Activated CD8-positive, alpha-beta memory T cell treated with anti-CD3 and anti-CD28 coated beads for 1 hour (primary cell): Measurements from ENCODE around the gene FAIM2.

Source experiments
- DNase-seq, 2 donors: peaks; one replicate each; pipeline ENCODE4 v3.0.0-alpha.2; 2020; ENCODE audit warnings: low read depth in 1 of 2; ENCODE audit errors: extremely low read depth in 1 of 2

FAIM2 gene

DNA sequence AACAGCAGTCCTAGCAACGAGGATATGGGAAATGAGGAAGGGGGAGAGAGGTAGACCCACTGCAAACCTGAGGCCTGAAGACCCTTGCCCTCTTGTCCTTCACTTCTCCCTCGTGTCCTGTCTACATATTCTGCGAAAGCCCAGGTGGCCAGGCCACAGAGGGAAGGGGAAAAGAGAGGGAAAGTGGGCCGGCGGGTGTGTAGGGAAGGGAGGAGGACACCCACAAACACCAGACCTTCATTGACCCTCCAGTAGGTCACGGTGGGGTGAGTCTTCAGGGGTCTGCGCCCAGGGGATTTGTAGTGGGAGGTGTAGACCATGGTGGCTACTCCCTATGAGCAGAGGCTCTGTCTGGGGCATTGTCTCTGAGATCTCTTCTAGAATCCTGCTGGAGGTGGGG lies 3.8 kb downstream of the FAIM2 start:
- DNase-seq: no peak

DNA sequence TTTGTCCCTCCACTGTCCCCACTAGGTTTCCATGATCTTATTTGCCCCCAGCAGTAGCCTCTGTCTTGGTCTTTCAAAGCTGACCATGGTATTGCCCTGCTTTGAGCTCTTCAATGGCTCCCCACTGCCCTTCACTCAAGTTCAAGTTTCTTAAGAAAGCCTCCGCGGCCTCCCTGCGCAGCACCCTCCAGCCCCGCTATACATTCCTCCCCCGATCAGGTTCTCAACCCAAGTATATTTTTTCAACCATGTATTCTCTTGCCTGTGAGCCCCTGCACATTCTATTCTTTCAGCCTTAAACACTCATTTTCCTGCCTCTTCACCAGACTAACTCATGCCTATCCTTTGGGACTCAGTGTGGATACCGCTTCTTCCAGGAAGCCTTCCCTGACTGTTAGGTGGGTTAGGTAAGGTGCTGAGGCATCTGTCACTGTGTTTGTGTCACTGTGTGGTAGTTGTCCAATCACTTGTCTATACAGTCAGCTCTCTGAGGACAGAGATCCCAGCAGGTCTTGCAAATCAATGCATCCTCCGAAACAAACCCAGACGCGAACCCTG lies 4.3 kb downstream of the FAIM2 start:
- DNase-seq: no peak

- no peak for DNase-seq
These were observed 6.4 kb downstream of the FAIM2 start for GRCh38 chr12:49897276-49897675.

- DNase-seq: no peak
These were observed 7.9 kb downstream of the FAIM2 start for GRCh38 chr12:49895773-49896172.

- no peak for DNase-seq
These were observed 8.9 kb downstream of the FAIM2 start for GRCh38 chr12:49894751-49895148.

GRCh38 chr12:49893753-49894750 lies 9.6 kb downstream of the FAIM2 start:
- DNase-seq: no peak

- DNase-seq: no peak
These were observed 10.9 kb downstream of the FAIM2 start for GRCh38 chr12:49892732-49893317.

- no peak for DNase-seq
These were observed 11.5 kb downstream of the FAIM2 start for GRCh38 chr12:49892084-49892731.

- no peak for DNase-seq
These were observed 12.2 kb downstream of the FAIM2 start for GRCh38 chr12:49891476-49891875.

- no peak for DNase-seq
These were observed 12.7 kb downstream of the FAIM2 start for GRCh38 chr12:49891012-49891411.

- DNase-seq: no peak
These were observed 13.6 kb downstream of the FAIM2 start for GRCh38 chr12:49890096-49890461.

- no peak for DNase-seq
These were observed 14.2 kb downstream of the FAIM2 start for GRCh38 chr12:49889361-49890095.

DNA sequence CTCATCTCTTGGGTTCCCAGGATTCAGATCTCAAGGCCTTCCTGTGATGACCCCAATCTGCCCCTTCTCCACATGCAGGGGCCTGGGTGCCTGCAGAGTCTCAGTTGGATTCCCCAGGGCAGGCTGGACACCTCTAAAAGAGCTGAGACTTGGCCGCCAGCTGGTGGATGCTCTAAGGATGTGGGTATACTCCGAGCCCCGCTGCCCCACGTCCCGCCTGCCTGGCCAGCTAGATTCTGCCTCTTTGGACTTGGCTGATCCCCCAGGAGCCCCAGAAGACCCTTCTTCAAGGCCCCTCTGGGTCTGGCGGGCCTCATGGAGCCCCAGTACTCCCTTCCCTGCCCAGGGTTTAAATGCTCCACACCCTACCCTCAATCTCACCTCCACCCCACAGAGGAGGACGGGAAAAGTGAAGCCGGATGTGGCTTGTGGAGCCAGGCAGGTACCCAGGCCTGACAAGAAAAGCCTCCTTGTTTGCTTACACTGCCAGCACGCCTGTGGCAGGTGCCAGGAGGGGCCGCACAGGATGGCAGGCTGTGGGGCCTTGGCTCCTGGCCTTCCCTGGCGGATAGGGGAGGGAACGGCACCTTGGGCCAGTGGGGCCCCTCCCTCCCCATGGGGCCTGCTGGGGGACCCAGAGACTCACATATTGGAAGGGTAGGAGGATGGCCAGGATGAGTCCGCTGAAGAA lies 15.1 kb downstream of the FAIM2 start:
- no peak for DNase-seq

- DNase-seq: no peak
These were observed 15.9 kb downstream of the FAIM2 start for GRCh38 chr12:49887536-49888401.

- DNase-seq: no peak
These were observed 16.6 kb downstream of the FAIM2 start for GRCh38 chr12:49887091-49887490.

DNA sequence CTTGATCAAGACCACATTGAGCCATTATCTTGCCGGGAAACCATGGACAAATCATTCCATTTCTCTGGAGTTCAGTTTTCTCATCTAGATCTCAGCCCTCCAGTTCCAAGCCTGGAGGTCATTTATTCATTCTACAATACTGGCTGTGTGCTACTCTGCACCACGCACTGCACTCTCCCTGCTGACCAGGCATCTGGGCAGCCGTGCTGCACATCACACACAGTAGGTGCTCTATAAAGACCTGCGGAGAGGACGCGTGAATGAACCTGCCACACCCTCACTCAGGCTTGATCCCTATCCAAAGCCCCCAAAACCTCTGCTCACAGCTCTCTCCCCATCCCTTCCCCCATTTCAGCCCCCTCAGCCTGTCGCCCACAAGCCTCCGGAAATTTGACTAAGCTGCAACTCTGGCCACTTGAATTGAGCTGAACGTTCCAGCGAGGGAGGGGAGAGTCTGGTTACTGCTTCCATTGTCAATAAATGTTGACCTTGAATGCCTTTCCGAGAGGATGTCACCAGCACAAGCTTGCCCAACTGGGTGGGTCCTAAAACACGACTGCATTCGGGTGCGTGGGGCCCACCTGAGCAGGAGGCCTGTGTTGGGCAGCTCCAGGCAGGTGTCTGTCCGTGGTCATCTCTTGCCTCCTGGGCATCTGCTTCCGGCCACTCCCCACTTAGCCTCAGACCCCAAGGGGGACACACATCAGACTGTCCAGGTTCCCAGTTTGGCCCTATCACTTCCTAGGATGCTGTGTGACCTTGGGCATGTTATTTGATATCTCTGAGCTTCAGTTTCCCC lies 17.8 kb downstream of the FAIM2 start:
- DNase-seq: no peak

DNA sequence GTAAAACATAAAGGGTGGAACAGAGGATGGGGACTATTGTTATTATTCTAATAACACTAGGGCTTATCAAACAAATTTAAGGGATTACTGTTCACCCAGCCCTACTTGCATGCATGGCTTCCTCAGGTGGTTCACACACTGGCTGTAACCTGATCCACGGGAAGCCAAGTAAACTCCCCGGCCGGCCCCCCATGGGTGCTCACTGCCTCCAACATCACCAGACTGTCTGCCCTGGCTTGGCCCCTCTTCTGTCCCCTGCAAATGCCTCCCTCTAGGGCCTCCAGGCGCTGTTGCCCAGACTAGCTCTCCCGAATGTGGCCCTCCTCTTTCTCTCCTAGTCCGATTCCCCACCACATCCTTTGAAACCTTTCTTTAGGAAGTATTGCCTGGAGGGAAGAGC lies 18.6 kb downstream of the FAIM2 start:
- no peak for DNase-seq

DNA sequence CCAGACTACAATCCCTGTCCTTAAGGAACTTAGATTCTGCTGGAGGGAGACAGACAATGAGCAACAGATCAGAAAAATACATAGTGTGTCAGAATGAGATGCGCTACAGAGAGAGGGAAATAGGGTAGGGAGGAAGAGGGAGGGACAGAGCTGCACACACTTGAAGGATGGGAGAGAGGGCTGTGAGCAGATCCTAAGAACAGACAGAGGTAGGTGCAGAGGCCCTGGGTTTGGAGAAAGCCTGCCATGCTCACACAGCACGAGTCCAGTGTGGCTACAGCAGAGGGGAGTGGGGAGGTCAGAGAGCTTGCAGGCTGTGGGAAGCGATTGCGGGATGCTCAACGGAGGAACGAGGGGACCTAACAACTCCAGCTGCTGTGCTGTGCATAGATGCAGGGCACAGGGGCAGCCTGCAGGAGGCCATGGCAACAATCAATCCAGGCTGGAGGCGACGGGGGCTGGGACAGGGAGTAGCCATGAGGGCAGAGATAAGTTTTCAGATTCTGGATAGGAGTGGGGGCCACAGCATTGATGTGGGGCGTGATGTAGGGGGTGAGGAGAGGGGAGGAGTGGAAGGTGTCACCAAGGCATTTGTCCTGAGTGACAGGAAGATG lies 20.7 kb downstream of the FAIM2 start:
- DNase-seq: no peak
